ENCODE results near the gene PLCH1.

- TF ChIP-seq POLR2A (IDR thresholded peaks at IDR 0.05) = no peak
- TF ChIP-seq, protein P1, sequence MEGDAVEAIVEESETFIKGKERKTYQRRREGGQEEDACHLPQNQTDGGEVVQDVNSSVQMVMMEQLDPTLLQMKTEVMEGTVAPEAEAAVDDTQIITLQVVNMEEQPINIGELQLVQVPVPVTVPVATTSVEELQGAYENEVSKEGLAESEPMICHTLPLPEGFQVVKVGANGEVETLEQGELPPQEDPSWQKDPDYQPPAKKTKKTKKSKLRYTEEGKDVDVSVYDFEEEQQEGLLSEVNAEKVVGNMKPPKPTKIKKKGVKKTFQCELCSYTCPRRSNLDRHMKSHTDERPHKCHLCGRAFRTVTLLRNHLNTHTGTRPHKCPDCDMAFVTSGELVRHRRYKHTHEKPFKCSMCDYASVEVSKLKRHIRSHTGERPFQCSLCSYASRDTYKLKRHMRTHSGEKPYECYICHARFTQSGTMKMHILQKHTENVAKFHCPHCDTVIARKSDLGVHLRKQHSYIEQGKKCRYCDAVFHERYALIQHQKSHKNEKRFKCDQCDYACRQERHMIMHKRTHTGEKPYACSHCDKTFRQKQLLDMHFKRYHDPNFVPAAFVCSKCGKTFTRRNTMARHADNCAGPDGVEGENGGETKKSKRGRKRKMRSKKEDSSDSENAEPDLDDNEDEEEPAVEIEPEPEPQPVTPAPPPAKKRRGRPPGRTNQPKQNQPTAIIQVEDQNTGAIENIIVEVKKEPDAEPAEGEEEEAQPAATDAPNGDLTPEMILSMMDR (IDR thresholded peaks at IDR 0.05) = no peak
Observed at GRCh38 chr3:155635056-155635455, 109.8 kb downstream of the PLCH1 start.
